ENCODE data around the gene HUNK.

DNA sequence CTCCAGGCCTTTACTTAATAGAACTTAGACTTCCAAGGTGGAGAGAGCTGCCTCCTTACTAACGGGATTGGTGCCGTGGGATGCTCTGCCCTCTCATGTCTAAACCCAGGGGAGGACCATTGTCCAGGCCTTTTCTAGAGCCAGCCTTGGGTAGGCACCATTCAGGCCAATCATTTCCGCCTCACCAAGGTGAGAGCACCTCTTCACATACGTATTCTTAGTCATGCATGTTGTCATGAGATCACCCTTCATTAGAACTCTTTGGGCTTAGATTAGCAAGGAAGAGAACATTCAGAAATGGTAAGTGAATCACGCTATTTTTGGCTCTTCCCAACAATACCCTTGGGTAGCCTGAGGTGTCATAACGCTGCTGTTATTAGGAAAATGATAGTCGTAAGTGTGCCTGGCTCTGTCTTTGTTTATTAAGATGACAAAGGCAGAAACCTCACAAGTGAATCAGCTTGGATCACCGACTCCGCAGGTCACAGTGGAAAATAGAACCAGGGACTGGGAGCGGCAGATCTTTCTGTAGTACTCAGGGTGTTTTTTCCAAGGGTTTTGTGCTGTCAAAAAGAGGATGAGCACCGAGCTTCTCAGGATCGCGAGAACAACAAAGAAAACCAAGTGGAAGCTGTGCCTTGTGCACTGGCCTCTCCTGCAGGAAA, 55.0 kb downstream of the HUNK start:
- TF ChIP-seq, protein P1, sequence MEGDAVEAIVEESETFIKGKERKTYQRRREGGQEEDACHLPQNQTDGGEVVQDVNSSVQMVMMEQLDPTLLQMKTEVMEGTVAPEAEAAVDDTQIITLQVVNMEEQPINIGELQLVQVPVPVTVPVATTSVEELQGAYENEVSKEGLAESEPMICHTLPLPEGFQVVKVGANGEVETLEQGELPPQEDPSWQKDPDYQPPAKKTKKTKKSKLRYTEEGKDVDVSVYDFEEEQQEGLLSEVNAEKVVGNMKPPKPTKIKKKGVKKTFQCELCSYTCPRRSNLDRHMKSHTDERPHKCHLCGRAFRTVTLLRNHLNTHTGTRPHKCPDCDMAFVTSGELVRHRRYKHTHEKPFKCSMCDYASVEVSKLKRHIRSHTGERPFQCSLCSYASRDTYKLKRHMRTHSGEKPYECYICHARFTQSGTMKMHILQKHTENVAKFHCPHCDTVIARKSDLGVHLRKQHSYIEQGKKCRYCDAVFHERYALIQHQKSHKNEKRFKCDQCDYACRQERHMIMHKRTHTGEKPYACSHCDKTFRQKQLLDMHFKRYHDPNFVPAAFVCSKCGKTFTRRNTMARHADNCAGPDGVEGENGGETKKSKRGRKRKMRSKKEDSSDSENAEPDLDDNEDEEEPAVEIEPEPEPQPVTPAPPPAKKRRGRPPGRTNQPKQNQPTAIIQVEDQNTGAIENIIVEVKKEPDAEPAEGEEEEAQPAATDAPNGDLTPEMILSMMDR (conservative IDR thresholded peaks at IDR 0.05; ENCODE audit: low read depth, low read length): no peak
- TF ChIP-seq EZH2 (IDR thresholded peaks at IDR 0.05; ENCODE audit: borderline replicate concordance, low read depth, low read length, poor library complexity, severe bottlenecking): no peak
